HFFc6 (cell line): ENCODE data around the gene ASIP. TPM values are rescaled to one million over a fixed set of nuclear protein-coding genes. Genes with fewer than 3 reads are reported as not detected.
"Not testable (repeated sequence)": the region's sequence is repeated elsewhere in the genome, so short reads cannot be mapped to it uniquely, and the experiment has no call there.

Source experiments
- DNase-seq: peaks from one replicate; pipeline ENCODE4 v3.0.0-alpha.2; 2018
- H3K27ac Mint-ChIP-seq: 2 replicates; pipeline ENCODE4 v1.8.0; 2020; ENCODE audit warnings: mild to moderate bottlenecking, mixed read lengths
- H3K27me3 Mint-ChIP-seq: 2 replicates; pipeline ENCODE4 v1.8.0; 2021; ENCODE audit warnings: mild to moderate bottlenecking, moderate library complexity, mixed read lengths; ENCODE audit not compliant: insufficient read depth
- H3K36me3 Mint-ChIP-seq: 2 replicates; pipeline ENCODE4 v1.8.0; 2021; ENCODE audit warnings: low read depth, mixed read lengths
- H3K4me1 Mint-ChIP-seq: 2 replicates; pipeline ENCODE4 v1.8.0; 2020; ENCODE audit warnings: low read depth, mixed read lengths
- H3K4me3 Mint-ChIP-seq: 2 replicates; pipeline ENCODE4 v1.8.0; 2020; ENCODE audit warnings: mild to moderate bottlenecking, moderate library complexity, mixed read lengths
- H3K9me3 Mint-ChIP-seq: 2 replicates; pipeline ENCODE4 v1.8.0; 2020; ENCODE audit warnings: mild to moderate bottlenecking, mixed read lengths
- total RNA-seq, 6 experiments: library from RNA; stranded (reverse); fragmentation: NEBNext Ultra II Directional; extraction: Animal tissue kit (Norgen Biotek cat#: 25700); gene quantifications; 2 replicates in 1 of 6; 3 replicates in 5 of 6; pipeline ENCODE4 v1.2.3, GENCODE V29; 2021
- TF ChIP-seq, protein P1 (sequence below): fragments of 200-600 bp; sonication (generic); IDR thresholded peaks from 2 replicates; pipeline ENCODE4 v1.5.0; 2021; ENCODE audit warnings: antibody characterized with exemption, mild to moderate bottlenecking

ASIP gene
- total RNA-seq, 6 experiments from 2014 or later = not detected

DNA sequence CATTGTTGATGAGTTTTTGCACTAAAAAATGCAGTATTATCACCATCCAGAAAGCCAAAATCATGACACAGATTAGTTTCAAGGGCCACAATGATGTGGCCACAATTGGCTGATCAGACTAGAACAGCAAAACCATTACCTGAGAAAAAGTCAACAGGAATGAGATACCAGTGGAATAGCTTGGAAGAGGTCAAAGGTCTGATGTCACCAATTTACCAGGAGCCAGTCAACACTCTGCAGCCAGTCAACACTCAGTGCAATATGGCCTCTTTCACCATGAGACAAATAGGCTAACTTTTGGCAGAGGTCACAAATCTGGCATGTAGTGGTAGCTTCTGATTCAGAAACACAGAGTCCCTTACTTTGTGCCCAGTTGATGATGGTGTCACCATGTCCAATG is 7.5 kb upstream of the ASIP start:
- H3K36me3 Mint-ChIP-seq = peaks cover 21% of the 10 kb centered on the region
- no peak overlapping the region for H3K27ac Mint-ChIP-seq

DNA sequence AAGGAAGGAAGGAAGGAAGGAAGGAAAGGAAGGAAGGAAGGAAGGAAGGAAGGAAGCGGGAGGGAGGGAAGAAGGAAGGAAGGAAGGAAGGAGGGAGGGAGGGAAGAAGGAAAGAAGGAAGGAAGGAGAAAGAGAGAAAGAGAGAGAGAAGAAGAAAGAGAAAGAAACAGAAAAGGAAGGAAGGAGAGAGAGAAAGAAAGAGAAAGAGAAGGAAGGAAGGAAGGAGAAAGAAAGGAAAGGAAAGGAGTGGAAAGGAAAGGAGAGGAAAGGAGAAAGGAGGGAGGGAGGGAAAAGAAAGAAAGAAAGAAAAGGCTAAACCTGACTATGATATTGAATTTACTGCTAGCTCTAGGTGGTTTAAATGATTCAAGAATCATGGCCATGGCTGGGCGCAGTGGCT is 5.3 kb upstream of the ASIP start:
- H3K4me1 Mint-ChIP-seq = no peaks in the 10 kb centered on the region
- DNase-seq = no peak
- no peak overlapping the region for H3K4me3 Mint-ChIP-seq
- TF ChIP-seq, protein P1, sequence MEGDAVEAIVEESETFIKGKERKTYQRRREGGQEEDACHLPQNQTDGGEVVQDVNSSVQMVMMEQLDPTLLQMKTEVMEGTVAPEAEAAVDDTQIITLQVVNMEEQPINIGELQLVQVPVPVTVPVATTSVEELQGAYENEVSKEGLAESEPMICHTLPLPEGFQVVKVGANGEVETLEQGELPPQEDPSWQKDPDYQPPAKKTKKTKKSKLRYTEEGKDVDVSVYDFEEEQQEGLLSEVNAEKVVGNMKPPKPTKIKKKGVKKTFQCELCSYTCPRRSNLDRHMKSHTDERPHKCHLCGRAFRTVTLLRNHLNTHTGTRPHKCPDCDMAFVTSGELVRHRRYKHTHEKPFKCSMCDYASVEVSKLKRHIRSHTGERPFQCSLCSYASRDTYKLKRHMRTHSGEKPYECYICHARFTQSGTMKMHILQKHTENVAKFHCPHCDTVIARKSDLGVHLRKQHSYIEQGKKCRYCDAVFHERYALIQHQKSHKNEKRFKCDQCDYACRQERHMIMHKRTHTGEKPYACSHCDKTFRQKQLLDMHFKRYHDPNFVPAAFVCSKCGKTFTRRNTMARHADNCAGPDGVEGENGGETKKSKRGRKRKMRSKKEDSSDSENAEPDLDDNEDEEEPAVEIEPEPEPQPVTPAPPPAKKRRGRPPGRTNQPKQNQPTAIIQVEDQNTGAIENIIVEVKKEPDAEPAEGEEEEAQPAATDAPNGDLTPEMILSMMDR = no peak
- H3K9me3 Mint-ChIP-seq = peaks cover 21% of the 10 kb centered on the region
- H3K27me3 Mint-ChIP-seq = peaks cover 33% of the 10 kb centered on the region
- H3K36me3 Mint-ChIP-seq = peaks cover 26% of the 10 kb centered on the region
- no peak overlapping the region for H3K27ac Mint-ChIP-seq

More for the DNA sequence above, 7.5 kb upstream of the ASIP start:
- H3K4me1 Mint-ChIP-seq = no peaks in the 10 kb centered on the region
- H3K4me3 Mint-ChIP-seq = no peak overlapping the region
- H3K9me3 Mint-ChIP-seq = peaks cover 21% of the 10 kb centered on the region
- TF ChIP-seq, protein P1 = no peak
- peaks cover 17% of the 10 kb centered on the region for H3K27me3 Mint-ChIP-seq
- DNase-seq = no peak

DNA sequence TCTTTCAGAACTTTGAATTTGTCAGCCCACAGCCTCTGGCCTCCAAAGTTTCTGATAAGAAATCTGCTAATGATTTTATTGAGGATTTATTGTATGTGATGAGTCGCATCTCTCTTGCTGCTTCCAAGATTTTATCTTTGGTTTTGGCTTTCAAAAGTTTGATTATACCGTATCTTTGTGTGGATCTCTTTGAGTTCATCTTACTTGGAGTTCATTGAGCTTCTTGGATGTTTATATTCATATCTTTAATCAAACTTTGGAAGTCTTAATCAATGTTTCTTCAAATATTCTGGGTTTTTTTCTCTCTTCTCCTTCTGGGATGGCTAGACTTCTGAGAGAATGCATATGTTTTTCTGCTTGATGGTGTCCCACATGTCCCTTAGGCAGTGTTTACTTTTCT is 3.3 kb upstream of the ASIP start:
- H3K27me3 Mint-ChIP-seq = peaks cover 33% of the 10 kb centered on the region
- H3K27ac Mint-ChIP-seq = no peak overlapping the region
- DNase-seq = no peak
- H3K9me3 Mint-ChIP-seq = peaks cover 18% of the 10 kb centered on the region
- TF ChIP-seq, protein P1 = no peak
- no peak overlapping the region for H3K4me3 Mint-ChIP-seq
- H3K36me3 Mint-ChIP-seq = peaks cover 20% of the 10 kb centered on the region
- no peaks in the 10 kb centered on the region for H3K4me1 Mint-ChIP-seq

DNA sequence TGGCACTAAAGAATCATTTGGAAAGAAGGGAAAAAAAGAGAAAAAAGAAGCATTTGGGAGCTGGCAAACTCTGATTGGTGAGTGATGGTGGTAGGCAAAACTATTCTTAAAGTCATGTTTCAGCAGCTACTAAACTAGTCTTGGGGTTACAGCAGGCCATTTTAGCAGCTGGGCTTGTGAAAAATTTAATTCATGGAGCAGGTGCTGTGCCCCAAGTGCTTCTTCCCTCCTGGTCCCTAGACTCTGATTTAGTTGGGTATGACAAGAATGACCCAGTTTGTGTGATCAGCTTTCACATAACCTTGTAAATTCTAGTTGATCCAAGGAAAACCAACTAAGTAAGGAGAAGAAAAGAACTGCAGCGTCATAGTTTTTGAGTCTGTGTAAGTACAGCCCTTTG is 1.1 kb upstream of the ASIP start:
- TF ChIP-seq, protein P1 = no peak
- Mint-ChIP-seq H3K27me3 (peaks cover 31% of the 10 kb centered on the region), H3K9me3 (peaks cover 18% of the 10 kb centered on the region), H3K4me3 (no peak overlapping the region), H3K27ac (no peak overlapping the region), H3K4me1 (no peaks in the 10 kb centered on the region), H3K36me3 (peaks cover 20% of the 10 kb centered on the region)
- no peak for DNase-seq

DNA sequence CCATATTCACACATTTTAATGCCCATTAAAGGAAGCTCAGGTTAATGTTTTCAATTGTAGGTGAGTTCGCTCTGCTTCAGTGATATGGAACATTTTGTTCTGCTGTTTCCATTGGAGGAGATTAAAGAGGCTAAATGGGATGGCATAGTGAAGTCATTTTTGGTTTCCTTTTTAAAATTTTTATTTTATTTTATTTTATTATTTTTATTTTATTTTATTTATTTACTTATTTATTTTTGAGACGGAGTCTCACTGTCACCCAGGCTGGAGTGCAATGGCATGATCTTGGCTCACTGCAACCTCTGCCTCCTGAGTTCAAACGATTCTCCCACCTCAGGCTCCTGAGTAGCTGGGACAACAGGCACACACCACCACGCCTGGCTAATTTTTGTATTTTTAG is 792 bp downstream of the ASIP start:
- H3K9me3 Mint-ChIP-seq = peaks cover 16% of the 10 kb centered on the region

DNA sequence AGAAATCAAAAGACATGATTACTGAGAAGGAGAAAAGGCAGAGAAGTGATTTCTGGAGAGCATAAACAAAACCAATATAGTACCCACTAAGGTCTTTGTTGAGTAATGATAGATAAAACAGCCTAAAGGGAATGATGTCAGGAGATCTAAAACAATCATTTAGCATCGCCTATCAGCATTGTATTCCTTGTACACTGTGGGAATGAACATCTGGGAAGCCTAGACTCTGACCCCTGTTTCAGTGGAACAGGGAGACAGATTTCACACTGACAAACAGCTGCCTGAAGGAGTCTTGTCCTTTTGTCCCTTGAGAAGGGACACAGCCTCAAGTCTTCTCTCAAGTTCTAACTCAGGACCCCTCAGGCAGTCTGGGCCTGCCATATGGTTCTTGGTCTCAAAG is 1.7 kb downstream of the ASIP start:
- TF ChIP-seq, protein P1 = no peak
- Mint-ChIP-seq H3K27me3 (peaks cover 23% of the 10 kb centered on the region), H3K4me3 (no peak overlapping the region), H3K36me3 (peaks cover 12% of the 10 kb centered on the region; the same call in 1 of the 2 replicates), H3K9me3 (peaks cover 7% of the 10 kb centered on the region), H3K27ac (no peak overlapping the region), H3K4me1 (peaks cover 13% of the 10 kb centered on the region)
- no peak for DNase-seq

More for the DNA sequence above, 792 bp downstream of the ASIP start:
- not testable (repeated sequence) for H3K27ac Mint-ChIP-seq, DNase-seq, H3K4me3 Mint-ChIP-seq, H3K4me1 Mint-ChIP-seq
- Mint-ChIP-seq H3K27me3 (peaks cover 28% of the 10 kb centered on the region), H3K36me3 (peaks cover 20% of the 10 kb centered on the region)
